Esophagus squamous epithelium (tissue), 4 donors: Measurements from ENCODE around the gene ASAH2B.

Experiments used
- CTCF ChIP-seq, 6 experiments: fragments of 450-650 bp in 4 of 6; fragments of 200-600 bp in 2 of 6; sonication (generic) in 2 of 6; IDR thresholded peaks; one replicate each; pipeline ENCODE4 v1.5.1; 2016 to 2019; ENCODE audit warnings: antibody characterized with exemption in 6 of 6, mild to moderate bottlenecking in 4 of 6, moderate library complexity in 4 of 6
- POLR2A ChIP-seq, 4 donors: fragments of 450-650 bp; IDR thresholded peaks; one replicate each; pipeline ENCODE4 v1.6.1; 2017; ENCODE audit warnings: antibody characterized with exemption in 4 of 4, mild to moderate bottlenecking in 4 of 4, moderate library complexity in 3 of 4

GRCh38 chr10:50740293-50740648, 535 bp downstream of the ASAH2B start:
- TF ChIP-seq CTCF (IDR thresholded peaks at IDR 0.05), result no peak
- TF ChIP-seq POLR2A (IDR thresholded peaks at IDR 0.05), result no peak
